HAP-1 (cell line): ENCODE results near the gene MEGF10.

Source experiments
- DNase-seq, 2 experiments: peaks; one replicate each; pipeline ENCODE4 v3.0.0-alpha.2; 2016 to 2020; ENCODE audit warnings: low spot score in 2 of 2
- H3K27me3 ChIP-seq: fragments of 250-450 bp; sonication (Bioruptor Pico); 2 replicates; pipeline ENCODE4 v1.5.1; 2020; ENCODE audit warnings: low read depth, mild to moderate bottlenecking, moderate library complexity
- H3K36me3 ChIP-seq: fragments of 250-450 bp; sonication (Bioruptor Pico); replicated peaks from 2 replicates; pipeline ENCODE4 v1.5.1; 2020; ENCODE audit warnings: mild to moderate bottlenecking
- H3K4me1 ChIP-seq: fragments of 250-450 bp; sonication (Bioruptor Pico); 2 replicates; pipeline ENCODE4 v1.5.1; 2020; ENCODE audit warnings: mild to moderate bottlenecking
- H3K4me3 ChIP-seq: fragments of 250-450 bp; sonication (Bioruptor Pico); 2 replicates; pipeline ENCODE4 v1.5.1; 2020; ENCODE audit warnings: mild to moderate bottlenecking, moderate library complexity
- H3K9me3 ChIP-seq: fragments of 250-450 bp; sonication (Bioruptor Pico); 2 replicates; pipeline ENCODE4 v1.5.1; 2020; ENCODE audit warnings: mild to moderate bottlenecking, moderate library complexity
- in situ Hi-C: fragments of 300-500 bp; cut with MboI; formaldehyde crosslinking; loops from 3 replicates; pipeline ENCODE4 v1.14.3; 2020; ENCODE audit warnings: low sequenced_read_pairs, inconsistent platforms, mixed read lengths

The MEGF10 gene

DNA sequence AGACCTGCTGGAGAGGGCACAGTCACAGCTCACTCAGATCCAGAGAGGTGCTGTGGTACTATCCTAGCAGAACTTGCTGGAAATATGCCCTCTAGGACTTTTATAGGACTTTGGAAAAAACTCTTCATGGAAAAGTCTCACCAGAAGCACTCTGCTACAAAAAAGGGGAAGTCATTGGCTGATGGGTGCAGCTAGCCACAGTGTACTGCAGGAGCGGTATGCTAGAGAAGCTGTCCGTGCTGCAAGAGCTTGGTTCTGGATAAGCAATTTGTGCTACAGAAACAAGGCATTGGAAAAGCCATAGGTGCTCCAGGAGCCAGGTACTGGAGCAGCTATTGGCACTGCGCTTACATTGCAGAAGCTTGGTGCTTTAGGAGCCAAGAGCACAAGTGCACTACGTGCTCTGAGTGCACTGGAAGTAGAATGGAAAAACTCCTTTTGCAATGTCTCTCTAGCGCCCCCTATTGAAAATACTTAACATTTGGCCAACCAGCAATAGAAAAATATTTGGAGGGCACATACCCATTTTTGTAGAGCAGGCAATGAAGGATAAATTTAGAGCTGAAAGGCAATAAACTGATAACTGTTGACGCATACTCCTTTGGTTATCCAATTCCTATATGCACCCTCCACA, 83.4 kb downstream of the MEGF10 start:
- in situ Hi-C loops, result no loop called here
- Histone ChIP-seq H3K4me3 (no peak overlapping the region), H3K9me3 (no peaks in the 10 kb centered on the region), H3K27me3 (peaks cover 5% of the 10 kb centered on the region; the same call in 1 of the 2 replicates), H3K4me1 (no peaks in the 10 kb centered on the region), H3K36me3 (no peaks in the 10 kb centered on the region)
- DNase-seq, result no peak

DNA sequence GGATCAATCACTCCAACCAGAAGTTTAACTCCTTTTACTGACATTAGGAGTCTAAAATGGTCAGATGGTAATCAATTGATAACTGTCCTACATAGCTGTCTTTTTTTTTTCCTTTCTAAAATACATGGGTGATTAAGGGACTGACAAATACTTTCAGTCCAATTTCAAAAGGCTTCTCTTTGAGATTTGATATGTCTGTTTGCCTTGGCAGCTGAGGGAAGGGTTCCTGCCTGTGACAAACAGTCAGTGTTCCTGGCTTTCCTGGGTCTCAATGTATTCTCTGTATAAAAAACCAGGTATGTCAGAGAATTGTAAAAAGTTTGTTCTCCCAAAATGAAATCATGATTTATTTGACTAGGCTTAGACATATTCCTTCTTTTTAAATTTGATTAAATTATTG, 84.5 kb downstream of the MEGF10 start:
- H3K9me3 ChIP-seq, result no peaks in the 10 kb centered on the region
- peaks cover 5% of the 10 kb centered on the region; the same call in 1 of the 2 replicates for H3K27me3 ChIP-seq
- no peak overlapping the region for H3K4me3 ChIP-seq
- H3K36me3 ChIP-seq, result no peaks in the 10 kb centered on the region
- no peaks in the 10 kb centered on the region for H3K4me1 ChIP-seq
- in situ Hi-C loops, result loop anchor here (5.0 kb wide), 1 partner anchor 77 kb away; no protein-coding TSS in a partner anchor
- DNase-seq, result no peak

- peaks cover 5% of the 10 kb centered on the region; the same call in 1 of the 2 replicates for H3K27me3 ChIP-seq
- H3K36me3 ChIP-seq, result no peaks in the 10 kb centered on the region
- in situ Hi-C loops, result loop anchor here (5.0 kb wide), 1 partner anchor 77 kb away; no protein-coding TSS in a partner anchor
- no peaks in the 10 kb centered on the region for H3K4me1 ChIP-seq
- H3K4me3 ChIP-seq, result no peak overlapping the region
- DNase-seq, result no peak
- H3K9me3 ChIP-seq, result no peaks in the 10 kb centered on the region
Measured at GRCh38 chr5:127375544-127376091, 85.0 kb downstream of the MEGF10 start.

- H3K36me3 ChIP-seq, result no peaks in the 10 kb centered on the region
- no peak for DNase-seq
- in situ Hi-C loops, result loop anchor here (5.0 kb wide), 1 partner anchor 75 kb away; no protein-coding TSS in a partner anchor
Measured at GRCh38 chr5:127377651-127378050, 87.1 kb downstream of the MEGF10 start.

DNA sequence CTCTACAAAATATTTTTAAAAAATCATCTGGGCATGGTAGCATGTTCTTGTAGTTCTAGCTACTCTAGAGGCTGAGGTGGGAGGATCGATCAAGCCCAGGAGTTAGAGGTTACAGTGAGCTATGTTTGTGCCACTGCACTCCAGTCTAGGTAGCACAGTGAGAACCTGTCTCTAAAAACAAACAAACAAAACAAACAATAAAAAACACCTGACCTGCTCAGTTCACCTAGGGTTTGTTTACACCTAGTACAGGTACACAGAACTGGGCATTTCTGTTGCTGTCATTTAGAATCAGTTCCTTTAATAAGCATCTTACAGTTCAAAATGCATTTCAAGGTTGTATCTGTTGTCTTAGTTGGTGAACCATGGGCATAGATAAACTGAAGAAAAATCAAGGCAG, 95.3 kb downstream of the MEGF10 start:
- Histone ChIP-seq H3K27me3 (no peaks in the 10 kb centered on the region), H3K36me3 (no peaks in the 10 kb centered on the region), H3K4me1 (no peaks in the 10 kb centered on the region), H3K9me3 (no peaks in the 10 kb centered on the region), H3K4me3 (no peak overlapping the region)
- DNase-seq, result no peak
- in situ Hi-C loops, result no loop called here

More at GRCh38 chr5:127377651-127378050, 87.1 kb downstream of the MEGF10 start:
- H3K27me3 ChIP-seq, result 0 out of 2 replicates have a peak, but pooled peaks cover 2% of the 10 kb centered on the region
- H3K4me3 ChIP-seq, result no peak overlapping the region
- H3K4me1 ChIP-seq, result no peaks in the 10 kb centered on the region
- no peaks in the 10 kb centered on the region for H3K9me3 ChIP-seq

GRCh38 chr5:127386557-127386956, 96.0 kb downstream of the MEGF10 start:
- in situ Hi-C loops, result no loop called here
- Histone ChIP-seq H3K9me3 (no peaks in the 10 kb centered on the region), H3K27me3 (no peaks in the 10 kb centered on the region), H3K4me3 (no peak overlapping the region), H3K4me1 (no peaks in the 10 kb centered on the region), H3K36me3 (no peaks in the 10 kb centered on the region)
- DNase-seq, result no peak

DNA sequence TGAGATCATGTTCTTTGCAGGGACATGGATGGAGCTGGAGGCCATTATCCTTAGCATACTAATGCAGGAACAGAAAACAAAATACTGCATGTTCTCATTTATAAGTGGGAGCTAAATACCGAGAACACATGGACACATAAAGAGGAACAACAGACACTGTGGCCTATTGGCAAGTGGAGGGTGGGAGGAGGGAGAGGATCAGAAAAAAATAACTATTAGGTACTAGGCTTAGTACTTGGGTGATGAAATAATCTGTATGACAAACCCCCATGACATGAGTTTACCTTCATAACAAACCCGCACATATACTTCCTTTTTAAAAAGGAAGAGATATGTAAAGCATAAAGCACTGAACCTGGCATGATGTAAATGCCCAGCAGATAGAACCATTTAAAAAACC, 99.0 kb downstream of the MEGF10 start:
- no peaks in the 10 kb centered on the region for H3K36me3 ChIP-seq
- peaks cover 11% of the 10 kb centered on the region; the same call in 1 of the 2 replicates for H3K27me3 ChIP-seq
- no peaks in the 10 kb centered on the region for H3K9me3 ChIP-seq
- no peaks in the 10 kb centered on the region for H3K4me1 ChIP-seq
- in situ Hi-C loops, result no loop called here
- no peak for DNase-seq
- no peak overlapping the region for H3K4me3 ChIP-seq

DNA sequence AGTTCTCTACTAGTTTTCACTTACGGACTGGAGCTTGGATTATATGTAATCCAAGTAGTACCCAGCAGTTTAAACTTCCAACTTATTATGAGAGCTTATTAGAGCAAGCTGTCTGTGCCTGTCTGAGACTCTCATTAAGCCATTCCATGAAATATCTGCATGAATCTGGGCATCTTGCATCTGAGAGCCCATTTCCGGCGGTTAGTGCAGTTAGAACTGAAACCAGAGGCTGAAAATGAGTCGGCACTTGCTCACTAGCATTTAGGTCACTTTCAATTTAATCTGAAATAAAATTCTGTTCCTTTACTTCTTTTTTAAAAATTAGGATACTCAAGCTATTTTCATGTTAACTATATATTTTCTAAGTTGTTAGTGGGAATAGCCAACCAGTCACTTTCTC, 102.2 kb downstream of the MEGF10 start:
- peaks cover 11% of the 10 kb centered on the region; the same call in 1 of the 2 replicates for H3K27me3 ChIP-seq
- H3K4me1 ChIP-seq, result peaks cover 4% of the 10 kb centered on the region
- no peaks in the 10 kb centered on the region for H3K36me3 ChIP-seq
- DNase-seq, result no peak
- H3K9me3 ChIP-seq, result no peaks in the 10 kb centered on the region
- in situ Hi-C loops, result no loop called here
- H3K4me3 ChIP-seq, result no peak overlapping the region

DNA sequence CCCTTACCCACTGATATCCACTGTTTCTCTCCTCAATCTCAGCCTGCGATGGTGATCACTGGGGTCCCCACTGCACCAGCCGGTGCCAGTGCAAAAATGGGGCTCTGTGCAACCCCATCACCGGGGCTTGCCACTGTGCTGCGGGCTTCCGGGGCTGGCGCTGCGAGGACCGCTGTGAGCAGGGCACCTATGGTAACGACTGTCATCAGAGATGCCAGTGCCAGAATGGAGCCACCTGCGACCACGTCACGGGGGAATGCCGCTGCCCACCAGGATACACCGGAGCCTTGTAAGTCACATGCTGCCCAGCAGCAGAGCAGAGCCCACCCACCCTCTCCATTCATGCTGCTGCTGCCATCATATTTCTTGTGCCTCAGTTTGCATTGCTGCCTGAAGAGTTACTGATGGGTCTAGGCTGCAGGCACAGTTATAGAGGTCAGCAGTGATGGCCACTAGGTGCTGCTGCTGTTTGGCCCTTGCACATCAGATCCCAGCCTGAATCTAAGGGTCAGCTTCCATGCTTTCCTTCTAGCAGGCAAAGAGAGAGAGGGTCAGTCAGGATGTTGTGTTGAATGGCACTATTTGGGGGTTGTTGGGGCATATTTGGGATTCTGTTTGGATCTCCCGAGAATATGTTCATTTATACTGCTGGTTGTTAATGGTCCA, 106.0 kb downstream of the MEGF10 start:
- DNase-seq, result no peak
- Histone ChIP-seq H3K4me3 (no peak overlapping the region), H3K27me3 (peaks cover 22% of the 10 kb centered on the region), H3K36me3 (no peaks in the 10 kb centered on the region), H3K4me1 (peaks cover 4% of the 10 kb centered on the region), H3K9me3 (no peaks in the 10 kb centered on the region)
- in situ Hi-C loops, result no loop called here

DNA sequence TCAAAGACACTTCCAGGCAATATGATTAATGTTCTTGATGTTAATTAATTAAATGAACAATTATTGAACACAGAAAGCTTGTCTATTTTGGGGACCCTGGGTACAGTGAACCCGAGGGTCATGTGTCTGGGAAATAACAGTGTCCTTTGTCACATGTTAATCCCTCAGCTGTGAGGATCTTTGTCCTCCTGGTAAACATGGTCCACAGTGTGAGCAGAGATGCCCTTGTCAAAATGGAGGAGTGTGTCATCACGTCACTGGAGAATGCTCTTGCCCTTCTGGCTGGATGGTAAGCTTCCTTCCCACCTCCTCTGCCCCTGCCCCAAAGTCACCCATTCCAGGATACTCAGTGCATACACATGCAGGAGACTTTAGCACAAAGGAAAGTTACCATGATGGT, 107.9 kb downstream of the MEGF10 start:
- in situ Hi-C loops, result no loop called here
- H3K4me3 ChIP-seq, result no peak overlapping the region
- no peak for DNase-seq
- H3K27me3 ChIP-seq, result peaks cover 12% of the 10 kb centered on the region
- peaks cover 4% of the 10 kb centered on the region for H3K4me1 ChIP-seq
- H3K36me3 ChIP-seq, result no peaks in the 10 kb centered on the region
- no peaks in the 10 kb centered on the region for H3K9me3 ChIP-seq

DNA sequence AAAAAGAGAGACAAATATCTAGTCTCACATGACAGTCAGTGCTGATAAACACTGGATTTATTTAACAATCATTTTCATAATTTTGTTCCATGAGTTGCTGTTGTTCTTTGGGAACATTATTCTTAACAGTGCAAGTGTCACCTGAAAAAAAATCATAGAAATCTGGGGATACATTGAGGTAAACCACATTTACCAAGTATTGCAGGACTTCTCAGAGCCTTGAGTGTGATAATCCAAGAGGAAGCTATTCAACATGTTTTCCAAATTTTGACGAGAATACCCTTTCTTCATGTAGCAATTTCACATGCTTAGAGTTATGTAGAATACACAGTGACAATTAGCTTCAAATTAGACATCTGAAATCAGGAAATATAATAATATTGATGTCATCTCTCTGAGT, 108.5 kb downstream of the MEGF10 start:
- no peaks in the 10 kb centered on the region for H3K9me3 ChIP-seq
- in situ Hi-C loops, result no loop called here
- peaks cover 4% of the 10 kb centered on the region for H3K4me1 ChIP-seq
- no peak overlapping the region for H3K4me3 ChIP-seq
- H3K36me3 ChIP-seq, result no peaks in the 10 kb centered on the region
- H3K27me3 ChIP-seq, result peaks cover 11% of the 10 kb centered on the region
- no peak for DNase-seq

GRCh38 chr5:127400539-127400938, 109.9 kb downstream of the MEGF10 start:
- DNase-seq, result no peak
- Histone ChIP-seq H3K4me1 (no peaks in the 10 kb centered on the region), H3K9me3 (no peaks in the 10 kb centered on the region), H3K27me3 (peaks cover 11% of the 10 kb centered on the region), H3K4me3 (no peak overlapping the region), H3K36me3 (no peaks in the 10 kb centered on the region)
- in situ Hi-C loops, result no loop called here

- no peak for DNase-seq
- Histone ChIP-seq H3K9me3 (no peaks in the 10 kb centered on the region), H3K4me1 (no peaks in the 10 kb centered on the region), H3K36me3 (no peaks in the 10 kb centered on the region), H3K27me3 (peaks cover 11% of the 10 kb centered on the region), H3K4me3 (no peak overlapping the region)
- in situ Hi-C loops, result no loop called here
Measured at GRCh38 chr5:127400946-127401670, 110.5 kb downstream of the MEGF10 start.

GRCh38 chr5:127402361-127402760, 111.8 kb downstream of the MEGF10 start:
- Histone ChIP-seq H3K4me1 (no peaks in the 10 kb centered on the region), H3K27me3 (peaks cover 11% of the 10 kb centered on the region), H3K36me3 (no peaks in the 10 kb centered on the region), H3K9me3 (no peaks in the 10 kb centered on the region), H3K4me3 (no peak overlapping the region)
- in situ Hi-C loops, result no loop called here
- no peak for DNase-seq
